ENCODE data around the gene WNT10A.
"Not testable (repeated sequence)": the region's sequence is repeated elsewhere in the genome, so short reads cannot be mapped to it uniquely, and the experiment has no call there.

Gene WNT10A

DNA sequence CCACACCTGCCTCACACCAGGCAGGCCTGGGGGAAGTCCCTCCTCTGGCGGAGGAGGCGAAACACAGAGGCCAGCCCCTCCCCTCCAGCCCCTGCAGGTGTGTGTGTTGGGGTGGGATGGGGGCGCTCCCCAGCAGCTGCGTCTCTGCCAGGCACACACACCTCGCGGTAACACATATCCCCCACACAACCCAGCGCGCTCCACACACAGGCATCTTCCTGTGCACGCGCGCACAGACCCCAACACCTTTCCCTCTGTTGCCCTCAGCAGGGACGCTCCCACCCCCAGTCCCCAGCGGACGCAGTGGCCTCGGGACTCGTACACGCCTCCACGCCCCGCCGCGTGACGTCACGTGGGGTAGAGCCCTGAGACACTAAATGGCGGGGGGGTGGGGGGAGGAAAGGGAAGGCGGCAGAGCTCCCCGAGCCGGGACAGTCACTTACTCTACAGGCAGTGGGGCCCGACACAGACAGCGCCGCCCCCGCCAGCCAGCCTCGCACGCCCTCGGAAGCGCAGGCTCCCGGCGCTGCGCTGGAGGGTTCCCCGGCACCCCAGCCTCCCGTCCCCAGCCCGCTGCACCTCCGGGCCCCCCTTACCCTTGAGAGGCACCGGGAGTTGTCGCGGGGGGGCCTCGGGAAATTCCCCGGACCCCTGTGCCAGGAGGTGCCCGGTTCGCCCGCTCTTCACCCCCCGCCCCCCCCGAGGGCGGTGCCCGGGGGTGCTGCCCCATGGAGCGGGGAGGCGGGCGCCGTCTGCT lies at the start of gene WNT10A:
TSS of gene WNT10A (plus strand) at position 751 of the 757 bp plus-strand sequence. CDS start 144 bp downstream, outside the sequence.
- DNase-seq: peak; percentile 90

DNA sequence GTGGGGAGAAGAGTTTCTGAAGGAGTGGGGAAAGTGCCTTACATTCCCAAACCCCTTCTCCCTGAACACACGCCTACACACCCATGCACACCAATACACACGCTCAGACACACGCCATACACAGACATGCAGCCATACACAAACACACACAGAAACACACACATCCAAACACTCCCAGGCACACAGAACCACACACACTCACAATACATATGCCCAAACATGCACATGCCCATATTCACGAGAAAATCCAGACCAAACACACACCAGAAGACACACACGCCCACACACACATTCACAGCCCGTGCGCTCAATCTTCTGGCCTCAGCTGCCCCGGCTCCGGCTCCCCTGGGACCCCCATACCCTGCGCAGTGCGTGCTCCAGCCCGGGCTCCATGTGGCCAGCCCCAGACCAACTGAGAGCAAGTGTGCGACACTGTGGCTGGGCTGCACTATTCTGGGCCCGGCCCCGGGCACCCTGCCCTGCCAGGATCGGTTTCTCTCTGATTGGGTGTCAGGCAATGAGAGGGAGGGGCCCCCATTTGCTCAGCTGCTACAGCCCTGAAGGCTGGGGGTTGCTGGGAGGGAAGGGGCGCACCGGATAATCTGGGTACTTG lies 49.2 kb upstream of the WNT10A start, which contains the start of gene PRKAG3:
TSS of gene PRKAG3 (minus strand) at position 426 of the 613 bp plus-strand sequence.
- DNase-seq: no peak

DNA sequence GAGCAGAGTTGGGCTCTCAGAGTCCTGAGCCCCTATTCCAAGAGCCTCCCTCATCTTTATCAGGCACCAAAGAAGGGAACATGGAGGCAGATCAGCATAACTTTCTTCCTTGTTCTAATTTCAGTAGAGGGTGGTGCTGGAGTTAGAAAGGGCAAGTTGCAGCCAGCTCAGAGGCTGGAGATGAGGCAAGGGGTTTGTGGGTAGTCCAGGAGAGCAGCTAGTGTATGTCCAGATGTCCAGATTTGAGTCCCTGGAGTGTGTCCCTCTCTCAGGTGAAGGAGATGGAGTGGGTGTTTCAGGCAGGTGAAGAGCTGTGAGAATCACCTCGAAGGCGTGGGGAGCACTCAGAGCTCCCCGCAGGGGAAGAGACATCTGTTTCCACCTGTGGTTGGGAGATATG lies 48.6 kb upstream of the WNT10A start:
- DNase-seq: no peak

DNA sequence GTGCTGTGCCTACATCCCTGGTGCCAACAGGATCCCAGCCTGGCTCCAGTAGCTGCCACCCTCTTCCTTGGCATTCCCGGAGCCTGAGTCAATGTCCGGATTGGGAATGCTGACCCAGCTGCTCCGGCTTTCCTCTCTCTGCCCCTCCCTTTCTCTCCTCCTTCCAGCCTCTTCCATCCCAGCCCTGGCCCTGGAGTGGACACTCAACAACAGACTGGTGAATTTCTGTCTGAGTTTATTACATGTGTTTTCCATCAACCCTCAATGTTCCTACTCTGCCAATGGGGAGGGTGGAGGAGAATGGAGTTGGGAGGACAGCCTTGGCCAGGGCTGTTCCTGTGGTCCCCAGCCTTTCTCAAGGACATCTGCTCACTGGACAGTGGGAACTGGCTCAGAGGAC lies 48.1 kb upstream of the WNT10A start:
- no peak for DNase-seq

DNA sequence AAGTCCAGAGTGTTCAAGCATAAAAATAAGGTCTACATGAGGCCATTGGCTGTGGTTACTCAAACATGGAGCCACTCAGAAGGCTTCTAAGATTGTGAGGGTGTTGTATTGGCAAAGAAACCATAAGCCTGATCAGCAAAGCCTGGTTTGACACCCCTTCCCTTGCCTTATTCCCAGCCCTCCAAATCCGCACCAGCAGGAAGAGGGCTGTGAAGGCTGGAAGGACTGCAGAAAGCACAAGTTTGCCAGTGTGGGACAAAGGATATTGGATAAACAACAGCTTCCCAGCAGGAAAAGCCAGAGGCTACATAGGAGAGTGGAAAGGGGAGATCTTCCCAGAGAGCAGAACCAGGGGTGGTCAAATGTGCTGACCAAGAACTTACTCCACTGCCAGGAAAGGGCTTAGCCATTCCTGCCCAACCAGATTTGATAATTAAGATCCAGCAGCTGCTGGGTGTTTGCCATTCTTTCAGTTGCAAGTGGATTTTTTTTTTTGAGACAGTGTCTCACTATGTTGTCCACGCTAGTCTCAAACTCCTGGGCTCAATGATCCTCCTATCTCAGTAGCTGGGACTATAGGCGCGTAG lies 47.5 kb upstream of the WNT10A start:
- no peak for DNase-seq

DNA sequence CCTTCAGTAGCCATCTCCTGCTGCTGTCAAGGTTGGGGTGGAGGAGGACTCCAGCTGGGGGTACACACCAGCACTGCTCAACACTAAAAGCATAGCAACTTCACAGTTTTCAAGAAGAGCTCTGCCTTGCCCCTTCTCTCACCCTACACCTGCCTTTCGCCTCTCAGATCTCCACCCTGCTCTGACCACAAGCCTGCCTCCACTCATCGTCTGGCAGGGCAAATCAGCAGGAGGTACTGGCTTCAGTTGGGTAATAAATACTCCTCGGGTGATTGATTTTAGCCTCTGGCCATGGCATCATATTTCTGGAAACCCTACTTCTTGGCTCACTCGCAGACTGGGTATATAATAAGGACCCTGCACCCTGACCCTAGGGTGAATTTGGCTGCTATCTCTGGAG lies 46.0 kb upstream of the WNT10A start:
- DNase-seq: no peak

DNA sequence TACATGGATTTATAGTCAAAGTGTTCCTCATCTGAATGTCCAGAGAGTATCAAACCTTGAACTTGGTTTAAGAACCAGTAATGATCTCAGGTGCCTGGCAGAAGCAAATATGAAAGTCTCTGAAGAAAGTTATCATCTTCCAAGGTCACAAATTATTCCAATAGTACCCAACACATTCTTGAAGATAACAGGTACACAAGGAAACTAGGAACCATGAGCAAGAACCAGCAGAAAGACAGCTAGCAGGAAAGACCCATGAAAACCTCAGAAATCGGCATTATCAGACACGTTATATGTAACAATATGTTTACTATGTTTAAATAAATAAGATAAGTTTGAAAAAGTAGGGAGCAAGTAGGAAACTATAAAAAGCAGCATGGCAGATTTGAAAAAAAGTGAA lies 43.2 kb upstream of the WNT10A start:
- DNase-seq: no peak

DNA sequence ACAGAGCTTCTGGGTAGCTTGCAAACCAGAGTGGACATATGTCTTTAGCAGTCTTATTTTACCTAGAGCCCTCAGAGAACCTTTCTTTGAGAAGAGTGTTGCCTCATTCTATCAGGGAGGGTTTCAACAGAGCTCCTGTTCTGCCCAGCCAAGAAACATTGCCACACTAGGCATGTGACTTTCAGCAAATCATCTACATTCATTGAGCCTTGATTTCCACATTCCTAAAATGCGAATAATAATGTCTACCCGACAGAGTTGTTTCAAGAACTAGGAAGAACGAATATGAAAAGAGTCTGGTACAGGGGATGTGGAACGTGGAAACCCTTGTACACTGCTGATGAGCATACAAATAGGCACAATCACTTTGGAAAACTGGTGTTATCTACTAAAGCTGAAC lies 41.2 kb upstream of the WNT10A start:
- no peak for DNase-seq

DNA sequence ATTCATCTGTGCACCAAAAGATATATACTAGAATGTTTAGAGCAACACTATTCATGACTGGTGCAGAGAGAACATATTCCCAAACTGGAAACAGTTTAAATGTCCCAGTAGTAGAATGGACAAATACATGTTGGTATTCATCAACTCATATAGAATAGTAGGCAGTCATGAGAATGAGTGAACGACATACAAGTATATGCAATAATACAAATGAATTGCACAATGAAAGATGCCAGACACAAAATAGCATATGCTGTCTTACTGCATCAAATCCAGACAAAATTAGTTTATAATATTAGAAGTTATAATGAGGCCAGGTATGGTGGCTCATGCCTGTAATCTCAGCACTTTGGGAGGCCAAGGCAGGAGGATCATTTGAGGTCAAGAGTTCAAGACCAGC lies 40.8 kb upstream of the WNT10A start:
- no peak for DNase-seq

DNA sequence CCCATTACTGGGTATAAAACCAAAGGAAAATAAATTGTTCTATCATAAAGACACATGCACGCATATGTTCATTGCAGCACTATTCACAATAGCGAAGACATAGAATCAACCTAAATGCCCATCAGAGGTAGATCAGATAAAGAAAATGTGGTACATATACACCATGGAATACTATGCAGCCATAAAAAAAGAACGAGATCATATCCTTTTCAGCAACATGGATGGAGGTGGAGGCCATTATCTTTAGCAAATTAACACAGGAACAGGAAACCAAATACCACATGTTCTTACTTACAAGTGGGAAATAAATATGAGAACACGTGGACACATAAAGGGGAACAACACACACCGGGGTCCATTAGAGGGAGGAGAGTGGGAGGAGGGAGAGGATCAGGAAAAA lies 36.3 kb upstream of the WNT10A start:
- DNase-seq: not testable (repeated sequence)

DNA sequence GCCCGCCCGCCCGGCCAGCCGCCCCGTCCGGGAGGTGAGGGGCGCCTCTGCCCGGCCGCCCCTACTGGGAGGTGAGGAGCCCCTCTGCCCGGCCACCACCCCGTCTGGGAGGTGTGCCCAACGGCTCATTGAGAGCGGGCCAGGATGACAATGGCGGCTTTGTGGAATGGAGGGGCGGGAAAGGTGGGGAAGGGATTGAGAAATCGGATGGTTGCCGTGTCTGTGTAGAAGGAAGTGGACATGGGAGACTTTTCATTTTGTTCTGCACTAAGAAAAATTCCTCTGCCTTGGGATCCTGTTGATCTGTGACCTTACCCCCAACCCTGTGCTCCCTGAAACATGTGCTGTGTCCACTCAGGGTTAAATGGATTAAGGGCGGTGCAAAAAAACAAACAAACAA lies 33.7 kb upstream of the WNT10A start:
- DNase-seq: not testable (repeated sequence)

DNA sequence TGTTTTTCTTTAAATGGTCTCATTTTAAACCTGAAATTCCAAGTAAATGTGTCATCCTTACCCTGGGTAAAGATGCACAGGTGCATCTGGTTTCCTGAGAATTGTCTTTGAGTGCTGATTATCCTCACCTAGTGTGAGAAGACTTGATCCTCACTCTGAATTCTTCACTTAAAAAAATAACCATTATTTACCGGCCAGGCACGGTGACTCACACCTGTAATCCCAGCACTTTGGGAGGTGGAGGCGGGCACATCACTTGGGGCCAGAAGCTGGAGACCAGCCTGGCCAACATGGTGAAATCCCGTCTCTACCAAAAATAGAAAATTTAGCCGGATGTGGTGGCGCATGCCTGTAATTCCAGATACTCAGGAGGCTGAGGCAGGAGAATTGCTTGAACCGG lies 30.9 kb upstream of the WNT10A start:
- no peak for DNase-seq

DNA sequence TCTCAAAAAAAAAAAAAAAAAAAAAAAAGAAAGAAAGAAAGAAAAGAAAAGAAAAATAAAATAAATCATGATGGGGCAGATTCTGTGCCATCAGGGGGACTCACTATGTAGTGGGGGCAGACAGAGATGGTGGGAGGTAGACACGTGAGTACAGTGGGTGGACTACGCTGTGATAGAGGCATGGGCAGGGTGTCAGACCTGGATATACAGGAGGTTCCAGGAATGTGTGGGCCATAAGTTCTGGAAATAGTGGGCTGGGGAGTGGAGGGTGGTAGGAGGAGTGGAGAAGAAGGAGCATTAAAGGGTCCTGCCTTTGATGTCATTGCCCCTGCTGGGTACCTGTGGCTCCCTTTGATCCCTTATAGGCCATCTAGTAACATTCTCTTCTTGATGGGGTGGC lies 29.9 kb upstream of the WNT10A start:
- DNase-seq: no peak

DNA sequence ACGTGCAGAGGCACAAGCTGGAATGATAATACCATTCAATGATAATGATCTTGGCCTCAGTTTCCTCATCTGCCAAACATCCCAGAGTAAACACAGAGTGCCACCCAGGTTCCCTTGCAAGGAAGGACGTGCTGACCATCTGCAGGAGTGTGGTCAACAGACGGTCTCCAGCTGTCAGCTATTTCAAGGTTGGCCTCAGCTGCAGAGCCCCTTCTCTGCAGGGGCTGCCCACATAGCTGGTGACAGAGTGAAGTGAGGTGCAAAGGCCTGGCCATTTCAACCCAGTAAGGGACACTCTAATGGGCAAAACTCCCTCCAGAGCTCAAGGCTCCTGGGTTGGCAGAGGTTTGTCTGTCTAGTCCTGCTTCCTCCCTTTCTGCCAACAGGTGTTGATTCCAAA lies 29.4 kb upstream of the WNT10A start:
- DNase-seq: no peak

DNA sequence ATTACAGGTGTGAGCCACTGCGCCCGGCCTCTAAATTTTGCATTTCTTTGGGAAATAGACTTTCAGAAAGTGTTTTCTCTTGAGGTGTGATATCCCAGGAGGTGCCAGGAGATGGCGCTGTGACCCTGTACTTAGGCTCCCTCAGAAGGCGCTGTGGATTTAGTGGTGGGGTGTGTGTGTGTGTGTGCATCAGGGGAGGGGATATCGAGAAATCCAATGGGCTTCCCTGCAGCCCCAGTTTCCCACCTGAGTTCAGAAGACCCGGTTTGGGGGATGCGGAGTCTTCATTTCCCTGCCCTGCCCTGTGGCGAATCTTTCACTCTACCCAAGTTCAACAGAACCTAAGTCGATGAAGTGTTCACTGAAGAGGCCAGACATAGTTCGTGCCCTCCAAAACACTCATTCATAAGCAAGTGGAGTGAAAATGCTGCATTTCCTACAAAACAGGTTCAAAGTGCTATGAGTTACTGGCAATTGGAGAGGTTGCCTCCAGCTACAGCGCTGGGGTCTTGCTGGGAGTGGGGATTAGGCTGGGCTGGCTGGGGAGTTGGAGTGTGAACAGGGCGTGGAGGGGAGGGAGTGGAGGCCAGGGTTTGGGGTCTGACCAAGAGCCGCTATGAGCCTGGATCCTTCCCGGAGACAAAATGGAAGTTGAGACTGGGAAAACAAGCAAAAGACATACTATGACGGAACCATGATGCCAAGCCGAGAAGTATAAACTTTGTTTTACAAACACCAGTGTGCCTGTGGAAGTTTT lies 27.6 kb upstream of the WNT10A start:
- DNase-seq: peak; percentile 72

DNA sequence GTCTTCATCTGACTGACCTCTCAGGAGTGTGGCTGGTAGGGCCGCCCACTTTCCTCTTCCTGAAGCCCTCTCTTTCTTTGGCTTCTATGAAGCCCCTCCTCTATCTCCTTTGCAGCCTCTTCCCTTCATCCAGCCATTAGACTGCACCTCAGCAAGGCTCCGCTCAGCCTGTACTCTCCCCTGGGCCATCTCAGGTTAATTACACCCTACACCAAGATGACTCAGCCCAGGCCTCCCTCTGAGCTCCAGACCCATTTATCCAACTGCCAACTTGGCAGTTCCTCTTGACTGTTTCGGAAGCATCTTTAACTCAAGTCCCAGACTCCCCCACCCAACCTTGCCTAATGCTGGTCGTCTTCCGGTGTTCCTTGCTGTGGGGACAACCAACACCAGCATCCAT lies 26.9 kb upstream of the WNT10A start:
- no peak for DNase-seq

DNA sequence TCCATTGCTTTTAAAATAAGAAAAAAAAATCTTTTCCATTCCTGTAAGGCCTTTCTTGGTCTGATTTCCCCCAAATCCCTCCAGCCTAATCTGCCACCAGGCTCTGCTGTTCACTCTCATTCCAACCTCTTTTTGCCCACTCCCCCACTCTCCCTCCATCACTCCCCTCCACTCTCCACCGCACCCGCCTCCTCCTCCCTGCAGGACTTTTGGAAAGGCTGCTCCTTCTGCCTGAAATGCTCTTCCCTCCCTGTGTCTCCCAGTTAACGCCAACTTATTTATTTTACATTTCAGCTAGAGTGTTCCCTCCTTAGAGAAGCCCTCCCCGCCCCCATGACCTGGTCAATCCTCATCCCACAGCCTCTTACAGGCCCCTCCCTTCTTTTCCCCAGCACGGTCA lies 25.8 kb upstream of the WNT10A start:
- no peak for DNase-seq

DNA sequence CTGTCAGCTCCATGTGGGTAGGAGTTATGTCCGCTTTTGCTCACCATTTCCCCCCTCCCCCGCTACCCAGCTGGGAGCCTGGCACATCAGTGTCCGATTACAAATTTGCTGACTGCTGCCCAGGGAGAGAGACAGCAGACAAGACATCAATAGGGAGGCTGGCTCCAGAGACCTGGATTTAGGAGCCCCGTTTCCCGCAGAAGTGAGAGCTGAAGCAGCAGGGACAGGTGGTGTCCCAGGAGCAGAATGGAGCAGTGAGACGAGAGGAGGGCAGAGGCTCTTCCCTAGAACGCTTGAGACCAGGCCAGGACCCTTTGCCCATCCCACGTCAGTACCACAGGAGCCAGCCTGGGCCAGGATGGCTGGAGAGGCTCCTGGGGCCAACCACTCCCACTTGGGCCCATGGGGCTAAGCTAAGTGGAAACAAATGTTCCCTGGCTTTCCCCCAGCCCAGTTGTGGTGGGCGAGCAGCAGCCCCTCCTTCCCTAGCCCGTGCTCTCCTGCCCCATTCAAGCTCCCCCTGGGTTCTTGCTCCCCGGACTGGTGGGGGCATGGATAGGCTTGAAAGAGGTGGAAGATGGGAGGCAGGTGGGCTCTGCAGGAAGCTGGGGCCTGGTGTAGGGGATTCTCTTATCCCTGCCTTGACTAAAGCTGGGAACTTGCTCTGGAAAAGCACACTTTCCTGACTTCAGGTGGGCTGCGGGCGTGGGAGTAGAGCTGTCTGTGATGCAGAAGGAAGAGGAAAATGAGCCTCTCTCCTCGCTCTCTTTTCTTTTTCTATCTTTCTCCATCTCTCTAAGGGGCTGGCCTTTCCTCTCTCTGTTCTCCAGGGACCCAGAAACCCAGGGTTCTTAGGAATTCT lies 25.1 kb upstream of the WNT10A start:
- no peak for DNase-seq

DNA sequence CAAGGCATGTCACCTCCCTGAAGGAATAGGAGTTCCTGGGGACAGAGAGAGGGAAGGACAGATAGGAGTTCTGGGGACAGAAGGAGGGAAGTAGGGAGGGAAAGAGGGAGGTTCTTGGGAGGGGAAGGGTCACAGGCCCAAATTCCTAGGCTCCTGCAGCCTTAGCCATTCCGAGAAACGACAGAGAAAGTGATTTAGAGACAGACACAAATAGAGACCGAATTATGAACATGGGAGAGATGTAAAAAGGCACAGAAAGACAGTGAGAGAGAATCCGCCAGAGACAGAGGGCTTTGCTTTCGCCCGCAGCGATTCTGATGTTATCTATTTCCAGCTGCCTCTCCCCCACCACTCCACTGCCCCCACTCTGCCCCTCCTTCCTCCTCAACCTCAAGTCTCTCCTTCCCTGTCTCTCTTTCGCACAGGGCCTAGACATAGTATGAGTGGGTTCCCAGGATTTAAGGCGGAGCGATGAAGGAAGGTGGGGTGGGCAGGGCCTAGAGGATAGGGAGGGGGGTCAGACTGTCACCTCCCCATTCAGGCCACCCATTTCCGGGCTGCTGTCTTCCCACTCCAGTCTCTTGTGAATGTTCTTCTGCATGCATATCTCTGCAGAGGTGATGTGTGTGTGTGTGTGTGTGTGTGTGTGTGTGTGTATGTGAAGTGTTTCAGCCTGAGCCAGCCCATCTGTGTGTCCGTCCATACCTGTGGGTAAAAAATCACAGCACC lies 24.3 kb upstream of the WNT10A start:
- DNase-seq: no peak

DNA sequence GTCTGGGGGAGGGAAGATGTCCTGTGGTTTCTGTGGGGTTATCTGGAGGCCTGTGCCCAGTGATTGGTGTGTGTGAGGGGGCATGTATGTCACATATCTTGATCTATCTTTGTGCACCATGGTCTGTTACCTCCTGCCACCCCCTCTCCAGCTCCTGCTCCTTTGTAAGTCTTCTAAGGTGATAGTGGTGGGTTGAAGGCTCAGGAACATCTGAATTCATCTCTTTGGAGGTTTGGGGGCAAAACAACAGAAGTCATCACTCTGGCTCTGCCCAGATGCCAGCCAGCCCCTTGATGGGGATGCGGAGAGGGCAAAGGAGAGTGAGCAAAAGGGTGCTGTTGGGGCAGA lies 23.8 kb upstream of the WNT10A start:
- no peak for DNase-seq

DNA sequence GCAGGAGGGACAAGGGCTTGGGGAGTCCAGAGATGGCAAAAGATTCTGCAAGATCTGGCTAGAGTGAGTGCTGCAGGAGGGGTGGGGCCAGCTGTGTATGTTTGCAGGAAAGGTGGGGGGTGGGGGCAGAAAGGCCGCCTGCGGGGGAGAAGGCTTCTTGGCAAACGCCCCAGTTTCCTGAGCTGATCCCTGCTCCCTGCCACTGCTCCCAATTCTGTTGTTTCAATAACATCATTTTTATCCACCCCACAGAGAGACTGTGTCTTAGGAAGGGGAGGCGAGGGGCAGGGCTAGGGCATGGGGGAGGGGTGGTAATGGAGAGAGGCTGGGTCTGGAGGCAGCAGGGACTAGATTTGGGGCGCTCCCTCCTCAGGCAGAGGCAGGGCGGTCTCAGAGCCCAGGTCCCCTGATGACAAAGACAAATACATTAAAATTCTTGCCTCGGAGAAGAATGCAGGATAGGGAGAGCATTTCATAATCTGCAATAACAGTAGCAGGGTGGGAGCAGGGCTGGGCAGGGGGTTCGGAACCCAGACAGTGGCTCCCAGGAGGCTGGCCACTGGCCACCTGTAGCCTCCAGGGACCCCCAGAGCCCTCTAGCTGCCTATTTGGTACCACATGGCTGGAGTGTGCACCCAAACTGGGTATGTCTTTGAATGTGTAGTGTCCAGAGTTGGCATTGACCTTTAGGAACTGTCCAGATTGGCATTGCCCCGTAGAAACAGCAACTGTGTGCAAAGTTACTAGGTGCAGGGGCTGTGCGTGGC lies 23.1 kb upstream of the WNT10A start:
- DNase-seq: no peak

Data from CD4-positive, alpha-beta T cell treated with Interleukin-17A for 1 hour (primary cell).